ENCODE measurements around the gene TIMM23B. TPM values are rescaled to one million over a fixed set of nuclear protein-coding genes. Genes with fewer than 3 reads are reported as not detected.

TIMM23B gene, protein sequence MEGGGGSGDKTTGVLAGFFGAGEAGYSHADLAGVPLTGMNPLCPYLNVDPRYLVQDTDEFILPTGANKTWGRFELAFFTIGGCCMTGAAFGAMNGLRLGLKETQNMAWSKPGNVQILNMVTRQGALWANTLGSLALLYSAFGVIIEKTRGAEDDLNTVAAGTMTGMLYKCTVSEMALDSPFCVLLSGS
- 19.5 and 25.1 TPM in 2 replicates for total RNA-seq

DNA sequence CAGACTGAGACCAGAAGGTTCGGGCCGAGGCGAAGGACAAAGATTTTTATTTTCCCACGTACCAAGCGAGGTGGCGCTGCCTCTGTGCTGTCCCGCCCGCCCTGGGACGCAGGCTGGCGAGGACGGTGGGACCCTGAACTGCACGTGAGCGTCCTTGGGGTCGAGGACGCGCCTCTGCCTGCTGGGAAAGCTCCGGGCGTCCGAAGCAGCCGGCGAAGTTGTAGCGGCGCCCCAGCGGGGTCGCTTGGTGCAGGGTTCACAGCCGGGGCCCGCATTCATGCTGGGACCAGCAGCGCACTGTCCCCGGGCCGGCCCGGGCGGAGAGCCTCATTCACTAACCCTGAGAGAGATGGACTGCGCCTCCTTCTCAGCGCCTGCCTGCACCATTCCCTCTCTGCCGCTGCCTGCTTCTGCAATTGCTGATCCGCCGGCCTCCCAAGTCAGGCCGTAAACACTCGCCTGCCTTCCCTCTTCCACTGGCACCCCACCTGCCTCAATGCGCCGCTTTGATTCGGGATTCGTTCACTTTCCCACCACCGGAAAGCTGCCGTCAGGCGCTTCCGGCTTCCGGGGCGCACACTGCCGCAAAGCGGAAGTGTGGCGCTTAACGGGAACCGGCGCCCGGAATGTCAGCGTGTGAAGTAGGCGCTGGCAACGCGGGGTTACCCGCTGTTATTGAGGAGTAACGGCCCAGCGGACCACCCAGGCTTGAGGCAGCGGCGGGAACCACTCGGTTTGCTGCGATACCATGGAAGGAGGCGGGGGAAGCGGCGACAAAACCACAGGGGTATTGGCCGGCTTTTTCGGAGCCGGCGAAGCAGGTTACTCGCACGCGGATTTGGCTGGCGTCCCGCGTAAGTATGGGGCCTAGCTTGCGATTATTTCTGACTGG is at the start of gene TIMM23B, which contains the start of gene PARG:
TIMM23B (plus strand) TSS at position 607 of the 892 bp plus-strand sequence; CDS start at position 749, 142 bp downstream.
PARG (minus strand) TSS at position 581 of the 892 bp plus-strand sequence; CDS start at position 279, 302 bp downstream.

DNA sequence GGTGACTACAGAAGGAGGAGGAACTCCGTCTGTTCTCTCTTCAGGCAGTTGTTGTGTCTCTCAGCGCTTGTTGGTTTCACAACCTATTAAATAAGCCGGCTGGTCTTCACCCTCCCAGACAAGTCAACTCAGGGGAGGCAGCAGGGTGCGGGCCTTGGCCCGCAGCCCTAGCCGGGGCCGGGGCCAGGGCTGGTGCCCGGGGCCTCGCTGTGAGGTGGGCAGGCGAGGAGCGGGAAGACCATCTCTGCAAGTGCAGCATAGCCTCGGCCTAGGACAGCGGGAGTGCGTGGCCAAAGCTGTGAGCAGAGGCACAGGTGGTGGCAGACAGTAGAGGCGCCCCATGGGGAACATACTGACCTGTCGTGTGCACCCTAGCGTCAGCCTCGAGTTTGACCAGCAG is 46.5 kb downstream of the TIMM23B start, which contains the start of gene AGAP6:
AGAP6 (plus strand) TSS at position 31 of the 400 bp plus-strand sequence; CDS start at position 341, 310 bp downstream.

Small RNAs within 50 kb of the gene (small RNA-seq; reads per million reads assigned to genes)
- gene RNA5SP317 (not detected), gene SNORA74C-2 (0.27 reads per million)

Other genes starting within 250 kb of the TIMM23B start
- under 0.01 and 0.54 TPM in 2 replicates for gene OGDHL, start 179.7 kb upstream of the TIMM23B start, total RNA-seq
- gene PARG, start within 50 bp of the TIMM23B start, total RNA-seq: 29.6 and 31.6 TPM in 2 replicates
- gene AGAP6, start 46.4 kb downstream of the TIMM23B start, total RNA-seq: 3.4 and 3.5 TPM in 2 replicates
- gene WASHC2A, start 125.9 kb downstream of the TIMM23B start, total RNA-seq: 50.0 and 73.3 TPM in 2 replicates